ENCODE results near the gene PTEN. TPM values are rescaled to one million over a fixed set of nuclear protein-coding genes. Genes with fewer than 3 reads are reported as not detected.
"Not testable (repeated sequence)": the region's sequence is repeated elsewhere in the genome, so short reads cannot be mapped to it uniquely, and the experiment has no call there.

PTEN gene
- polyA plus RNA-seq, 4 donors = 18.8 to 73.2 (median 27.7) TPM

- 16 to 25% (median 16%) methylated on average over 5 of the region's 5 CpGs for WGBS, 3 donors
- FAIRE-seq = no peak
- H3K27me3 ChIP-seq (ENCODE audit: control insufficient read depth in 3 of 3, insufficient read depth in 3 of 3, low read length in 3 of 3) = no peaks in the 10 kb centered on the region
- H3K9me3 ChIP-seq (ENCODE audit: control insufficient read depth in 2 of 2, insufficient read depth in 1 of 2, low read depth in 1 of 2, low read length in 1 of 2) = no peaks in the 10 kb centered on the region
- DNase-seq = peak; percentile 72 to 77
- H3K27ac ChIP-seq (ENCODE audit: low read depth in 1 of 3, low read length in 2 of 3) = no peak overlapping the region
- no peaks in the 10 kb centered on the region for H3K36me3 ChIP-seq (ENCODE audit: control insufficient read depth in 3 of 3, insufficient read depth in 2 of 3, low read depth in 1 of 3, low read length in 3 of 3)
- no peaks in the 10 kb centered on the region for H3K4me1 ChIP-seq (ENCODE audit: control insufficient read depth in 3 of 3, insufficient read depth in 2 of 3, low read depth in 1 of 3, low read length in 2 of 3)
- no peak overlapping the region for H3K4me3 ChIP-seq (ENCODE audit: low read depth in 1 of 3, low read length in 3 of 3)
Measured at GRCh38 chr10:87850742-87851205, 12.7 kb upstream of the PTEN start.

GRCh38 chr10:87852089-87852488, 11.3 kb upstream of the PTEN start:
- WGBS, 3 donors = 87 to 96% (median 94%) methylated on average over 1 of the region's 1 CpG
- no peak for FAIRE-seq

GRCh38 chr10:87855247-87855646, 8.2 kb upstream of the PTEN start:
- DNase-seq; H3K4me3 ChIP-seq (ENCODE audit: low read depth in 1 of 3, low read length in 3 of 3); H3K27me3 ChIP-seq (ENCODE audit: control insufficient read depth in 3 of 3, insufficient read depth in 3 of 3, low read length in 3 of 3); H3K9me3 ChIP-seq (ENCODE audit: control insufficient read depth in 2 of 2, insufficient read depth in 1 of 2, low read depth in 1 of 2, low read length in 1 of 2); H3K36me3 ChIP-seq (ENCODE audit: control insufficient read depth in 3 of 3, insufficient read depth in 2 of 3, low read depth in 1 of 3, low read length in 3 of 3); FAIRE-seq; H3K27ac ChIP-seq (ENCODE audit: low read depth in 1 of 3, low read length in 2 of 3); H3K4me1 ChIP-seq (ENCODE audit: control insufficient read depth in 3 of 3, insufficient read depth in 2 of 3, low read depth in 1 of 3, low read length in 2 of 3): not testable (repeated sequence)
- 95 to 98% (median 98%) methylated on average over 5 of the region's 5 CpGs for WGBS, 3 donors

More at GRCh38 chr10:87852089-87852488, 11.3 kb upstream of the PTEN start:
- no peaks in the 10 kb centered on the region for H3K4me1 ChIP-seq (ENCODE audit: control insufficient read depth in 3 of 3, insufficient read depth in 2 of 3, low read depth in 1 of 3, low read length in 2 of 3)
- H3K27ac ChIP-seq (ENCODE audit: low read depth in 1 of 3, low read length in 2 of 3) = no peak overlapping the region
- no peaks in the 10 kb centered on the region for H3K9me3 ChIP-seq (ENCODE audit: control insufficient read depth in 2 of 2, insufficient read depth in 1 of 2, low read depth in 1 of 2, low read length in 1 of 2)
- no peaks in the 10 kb centered on the region for H3K36me3 ChIP-seq (ENCODE audit: control insufficient read depth in 3 of 3, insufficient read depth in 2 of 3, low read depth in 1 of 3, low read length in 3 of 3)
- H3K27me3 ChIP-seq (ENCODE audit: control insufficient read depth in 3 of 3, insufficient read depth in 3 of 3, low read length in 3 of 3) = no peaks in the 10 kb centered on the region
- DNase-seq = no peak
- H3K4me3 ChIP-seq (ENCODE audit: low read depth in 1 of 3, low read length in 3 of 3) = no peak overlapping the region

- H3K36me3 ChIP-seq (ENCODE audit: control insufficient read depth in 3 of 3, insufficient read depth in 2 of 3, low read depth in 1 of 3, low read length in 3 of 3); H3K27me3 ChIP-seq (ENCODE audit: control insufficient read depth in 3 of 3, insufficient read depth in 3 of 3, low read length in 3 of 3); H3K9me3 ChIP-seq (ENCODE audit: control insufficient read depth in 2 of 2, insufficient read depth in 1 of 2, low read depth in 1 of 2, low read length in 1 of 2); DNase-seq; H3K27ac ChIP-seq (ENCODE audit: low read depth in 1 of 3, low read length in 2 of 3); H3K4me1 ChIP-seq (ENCODE audit: control insufficient read depth in 3 of 3, insufficient read depth in 2 of 3, low read depth in 1 of 3, low read length in 2 of 3); H3K4me3 ChIP-seq (ENCODE audit: low read depth in 1 of 3, low read length in 3 of 3); FAIRE-seq: not testable (repeated sequence)
- WGBS, 3 donors = 84% methylated on average over 4 of the region's 4 CpGs
Measured at GRCh38 chr10:87855665-87856064, 7.8 kb upstream of the PTEN start.

DNA sequence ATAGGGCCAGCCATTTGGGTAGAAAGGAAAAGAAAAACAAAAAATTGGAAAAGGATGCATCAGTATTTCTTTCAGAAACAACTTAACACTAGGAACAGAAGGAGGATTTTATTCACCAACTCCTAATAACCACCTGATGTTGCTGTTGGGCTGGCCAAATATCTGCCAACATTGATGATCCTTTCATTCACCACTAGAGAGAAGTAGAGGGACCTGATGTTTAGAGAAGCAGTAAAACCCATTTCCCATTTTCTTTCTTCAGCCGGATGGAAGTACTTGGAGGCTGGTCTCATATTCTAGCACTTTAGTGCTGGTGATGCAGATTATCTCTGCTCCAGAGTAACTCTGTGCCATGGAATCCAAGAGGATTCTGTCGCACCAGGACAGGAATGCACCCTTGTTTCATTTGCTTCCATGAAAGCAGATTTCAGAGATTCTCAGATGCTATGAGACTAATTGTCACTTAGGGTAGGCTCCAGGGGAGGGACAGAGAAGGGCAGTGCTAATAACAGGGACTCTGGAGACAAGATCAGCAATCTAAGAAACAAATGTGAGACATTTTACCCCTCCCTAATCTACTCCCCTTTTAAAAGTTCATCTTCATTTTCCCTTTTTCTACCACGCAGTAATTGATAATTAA, 3.1 kb upstream of the PTEN start:
- WGBS, 3 donors = 63 to 67% (median 64%) methylated on average over 3 of the region's 3 CpGs
- Histone ChIP-seq H3K27me3 (ENCODE audit: control insufficient read depth in 3 of 3, insufficient read depth in 3 of 3, low read length in 3 of 3) (no peaks in the 10 kb centered on the region), H3K4me3 (ENCODE audit: low read depth in 1 of 3, low read length in 3 of 3) (no peak overlapping the region), H3K9me3 (ENCODE audit: control insufficient read depth in 2 of 2, insufficient read depth in 1 of 2, low read depth in 1 of 2, low read length in 1 of 2) (no peaks in the 10 kb centered on the region), H3K4me1 (ENCODE audit: control insufficient read depth in 3 of 3, insufficient read depth in 2 of 3, low read depth in 1 of 3, low read length in 2 of 3) (peaks cover 0 to 16% (median 4%) of the 10 kb centered on the region in 3 donors), H3K36me3 (ENCODE audit: control insufficient read depth in 3 of 3, insufficient read depth in 2 of 3, low read depth in 1 of 3, low read length in 3 of 3) (no peaks in the 10 kb centered on the region), H3K27ac (ENCODE audit: low read depth in 1 of 3, low read length in 2 of 3) (peak overlapping the region in 1 of 3 donors; percentile 90)
- FAIRE-seq (no peak), DNase-seq (peak; percentile 40 to 64)

- Histone ChIP-seq H3K36me3 (ENCODE audit: control insufficient read depth in 3 of 3, insufficient read depth in 2 of 3, low read depth in 1 of 3, low read length in 3 of 3) (no peaks in the 10 kb centered on the region), H3K9me3 (ENCODE audit: control insufficient read depth in 2 of 2, insufficient read depth in 1 of 2, low read depth in 1 of 2, low read length in 1 of 2) (no peaks in the 10 kb centered on the region), H3K4me1 (ENCODE audit: control insufficient read depth in 3 of 3, insufficient read depth in 2 of 3, low read depth in 1 of 3, low read length in 2 of 3) (peaks cover 0 to 16% (median 4%) of the 10 kb centered on the region in 3 donors), H3K4me3 (ENCODE audit: low read depth in 1 of 3, low read length in 3 of 3) (peak overlapping the region in 1 of 3 donors; percentile 76), H3K27ac (ENCODE audit: low read depth in 1 of 3, low read length in 2 of 3) (peak overlapping the region in 1 of 3 donors; percentile 90), H3K27me3 (ENCODE audit: control insufficient read depth in 3 of 3, insufficient read depth in 3 of 3, low read length in 3 of 3) (no peaks in the 10 kb centered on the region)
- DNase-seq (peak in 1 of 2 donors; percentile 65), FAIRE-seq (no peak)
- 59 to 74% (median 65%) methylated on average over 4 of the region's 4 CpGs for WGBS, 3 donors
Measured at GRCh38 chr10:87860816-87861403, 2.5 kb upstream of the PTEN start.

DNA sequence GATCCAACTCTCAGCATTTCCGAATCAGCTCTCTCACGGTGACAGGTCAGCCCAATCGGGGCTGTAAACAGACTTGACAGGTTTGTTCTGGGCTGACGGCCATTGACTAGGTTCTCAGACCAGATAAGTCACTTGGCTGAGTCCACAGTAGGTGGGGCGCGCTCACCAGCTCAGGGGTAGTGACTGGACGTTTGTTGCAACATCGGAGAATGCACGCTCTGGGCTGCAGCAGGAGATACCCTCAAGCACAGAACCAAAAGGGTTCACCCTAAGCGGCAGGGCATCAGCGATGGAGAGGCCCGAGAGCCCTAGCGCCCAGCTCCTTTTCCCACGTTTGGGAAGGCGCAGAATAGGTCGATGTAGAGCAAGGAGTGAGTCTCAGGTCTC, 1.9 kb upstream of the PTEN start:
- Histone ChIP-seq H3K9me3 (ENCODE audit: control insufficient read depth in 2 of 2, insufficient read depth in 1 of 2, low read depth in 1 of 2, low read length in 1 of 2) (no peaks in the 10 kb centered on the region), H3K27me3 (ENCODE audit: control insufficient read depth in 3 of 3, insufficient read depth in 3 of 3, low read length in 3 of 3) (no peaks in the 10 kb centered on the region), H3K27ac (ENCODE audit: low read depth in 1 of 3, low read length in 2 of 3) (peak overlapping the region; percentile 90 to 94 (median 90)), H3K36me3 (ENCODE audit: control insufficient read depth in 3 of 3, insufficient read depth in 2 of 3, low read depth in 1 of 3, low read length in 3 of 3) (no peaks in the 10 kb centered on the region), H3K4me1 (ENCODE audit: control insufficient read depth in 3 of 3, insufficient read depth in 2 of 3, low read depth in 1 of 3, low read length in 2 of 3) (peaks cover 0 to 16% (median 4%) of the 10 kb centered on the region in 3 donors), H3K4me3 (ENCODE audit: low read depth in 1 of 3, low read length in 3 of 3) (peak overlapping the region; percentile 37 to 88 (median 76))
- 8 to 11% (median 9%) methylated on average over 13 to 16 of the region's 16 CpGs for WGBS, 3 donors
- DNase-seq = peak; percentile 64 to 81
- FAIRE-seq = no peak

GRCh38 chr10:87861953-87862678, 1.3 kb upstream of the PTEN start:
- Histone ChIP-seq H3K4me3 (ENCODE audit: low read depth in 1 of 3, low read length in 3 of 3) (peak overlapping the region; percentile 76 to 99 (median 88)), H3K36me3 (ENCODE audit: control insufficient read depth in 3 of 3, insufficient read depth in 2 of 3, low read depth in 1 of 3, low read length in 3 of 3) (no peaks in the 10 kb centered on the region), H3K4me1 (ENCODE audit: control insufficient read depth in 3 of 3, insufficient read depth in 2 of 3, low read depth in 1 of 3, low read length in 2 of 3) (peaks cover 0 to 16% (median 4%) of the 10 kb centered on the region in 3 donors), H3K27ac (ENCODE audit: low read depth in 1 of 3, low read length in 2 of 3) (peak overlapping the region; percentile 90 to 98 (median 94)), H3K27me3 (ENCODE audit: control insufficient read depth in 3 of 3, insufficient read depth in 3 of 3, low read length in 3 of 3) (no peaks in the 10 kb centered on the region), H3K9me3 (ENCODE audit: control insufficient read depth in 2 of 2, insufficient read depth in 1 of 2, low read depth in 1 of 2, low read length in 1 of 2) (no peaks in the 10 kb centered on the region)
- DNase-seq = peak; percentile 98 to 99
- whole genome bisulfite sequencing, 3 donors = 0% methylated on average over 55 to 57 of the region's 57 CpGs
- no peak for FAIRE-seq
